Memory B cell (primary cell): ENCODE measurements around the gene TEC.
A peak's percentile ranks its signal among the peaks of the same experiment; 100 is the strongest.

Experiments used
- ATAC-seq: fragments of 150-1000 bp; cut with Tn5 transposase; 2 replicates; pipeline ENCODE4 v1.10.0; 2021; ENCODE audit warnings: low read depth, mild to moderate bottlenecking, moderate library complexity
- DNase-seq, 2 donors: peaks; one replicate each; pipeline ENCODE4 v3.0.0; 2022; ENCODE audit warnings: low spot score in 2 of 2
- H3K27ac Mint-ChIP-seq: one replicate; pipeline ENCODE4 v1.8.0; 2022; ENCODE audit warnings: mild to moderate bottlenecking, moderate library complexity, mixed read lengths
- H3K27me3 Mint-ChIP-seq: one replicate; pipeline ENCODE4 v1.8.0; 2022; ENCODE audit warnings: mixed read lengths
- H3K36me3 Mint-ChIP-seq: one replicate; pipeline ENCODE4 v1.8.0; 2022; ENCODE audit warnings: mild to moderate bottlenecking, mixed read lengths
- H3K4me1 Mint-ChIP-seq: one replicate; pipeline ENCODE4 v1.8.0; 2022; ENCODE audit warnings: mixed read lengths
- H3K4me3 Mint-ChIP-seq: one replicate; pipeline ENCODE4 v1.8.0; 2022; ENCODE audit warnings: mild to moderate bottlenecking, moderate library complexity, mixed read lengths
- H3K9me3 Mint-ChIP-seq: one replicate; pipeline ENCODE4 v1.8.0; 2022; ENCODE audit warnings: mixed read lengths

TEC gene

GRCh38 chr4:48258845-48259397, 10.7 kb downstream of the TEC start:
- H3K4me3 Mint-ChIP-seq: no peak overlapping the region
- peaks cover 6% of the 10 kb centered on the region for H3K36me3 Mint-ChIP-seq
- H3K27ac Mint-ChIP-seq: no peak overlapping the region
- ATAC-seq (no peak), DNase-seq (no peak)
- H3K27me3 Mint-ChIP-seq: no peaks in the 10 kb centered on the region
- no peaks in the 10 kb centered on the region for H3K9me3 Mint-ChIP-seq
- H3K4me1 Mint-ChIP-seq: peaks cover 29% of the 10 kb centered on the region

- ATAC-seq: no peak
- Mint-ChIP-seq H3K27me3 (no peaks in the 10 kb centered on the region), H3K4me3 (no peak overlapping the region), H3K36me3 (peaks cover 7% of the 10 kb centered on the region), H3K27ac (no peak overlapping the region), H3K4me1 (peaks cover 19% of the 10 kb centered on the region), H3K9me3 (no peaks in the 10 kb centered on the region)
- no peak for DNase-seq
These were observed 13.7 kb downstream of the TEC start for GRCh38 chr4:48255959-48256342.

- Mint-ChIP-seq H3K36me3 (peaks cover 10% of the 10 kb centered on the region), H3K4me3 (no peak overlapping the region), H3K27ac (no peak overlapping the region), H3K4me1 (peaks cover 21% of the 10 kb centered on the region), H3K9me3 (no peaks in the 10 kb centered on the region), H3K27me3 (no peaks in the 10 kb centered on the region)
- ATAC-seq: no peak
- DNase-seq: no peak
These were observed 14.3 kb downstream of the TEC start for GRCh38 chr4:48255072-48255958.

GRCh38 chr4:48254381-48255071, 15.1 kb downstream of the TEC start:
- ATAC-seq: no peak
- Mint-ChIP-seq H3K27me3 (no peaks in the 10 kb centered on the region), H3K4me3 (no peak overlapping the region)

GRCh38 chr4:48252313-48252712, 17.3 kb downstream of the TEC start:
- H3K4me1 Mint-ChIP-seq: peaks cover 31% of the 10 kb centered on the region
- DNase-seq: no peak
- H3K9me3 Mint-ChIP-seq: no peaks in the 10 kb centered on the region
- ATAC-seq: no peak
- no peaks in the 10 kb centered on the region for H3K27me3 Mint-ChIP-seq
- H3K36me3 Mint-ChIP-seq: peaks cover 12% of the 10 kb centered on the region
- H3K27ac Mint-ChIP-seq: no peak overlapping the region
- no peak overlapping the region for H3K4me3 Mint-ChIP-seq

More at GRCh38 chr4:48254381-48255071, 15.1 kb downstream of the TEC start:
- Mint-ChIP-seq H3K9me3 (no peaks in the 10 kb centered on the region), H3K27ac (no peak overlapping the region), H3K4me1 (peaks cover 25% of the 10 kb centered on the region), H3K36me3 (peaks cover 12% of the 10 kb centered on the region)
- DNase-seq: no peak

- DNase-seq (no peak), ATAC-seq (no peak)
- Mint-ChIP-seq H3K27ac (no peak overlapping the region), H3K9me3 (no peaks in the 10 kb centered on the region), H3K4me3 (no peak overlapping the region), H3K27me3 (no peaks in the 10 kb centered on the region), H3K36me3 (peaks cover 12% of the 10 kb centered on the region), H3K4me1 (peaks cover 32% of the 10 kb centered on the region)
These were observed 18.7 kb downstream of the TEC start for GRCh38 chr4:48250980-48251379.

- H3K27me3 Mint-ChIP-seq: no peaks in the 10 kb centered on the region
- H3K36me3 Mint-ChIP-seq: peaks cover 9% of the 10 kb centered on the region
- no peak for DNase-seq
- peaks cover 29% of the 10 kb centered on the region for H3K4me1 Mint-ChIP-seq
- no peak overlapping the region for H3K27ac Mint-ChIP-seq
- H3K4me3 Mint-ChIP-seq: no peak overlapping the region
- no peaks in the 10 kb centered on the region for H3K9me3 Mint-ChIP-seq
- ATAC-seq: no peak
These were observed 19.3 kb downstream of the TEC start for GRCh38 chr4:48250343-48250742.

GRCh38 chr4:48249378-48249777, 20.3 kb downstream of the TEC start:
- H3K4me3 Mint-ChIP-seq: no peak overlapping the region
- H3K27me3 Mint-ChIP-seq: no peaks in the 10 kb centered on the region
- no peak overlapping the region for H3K27ac Mint-ChIP-seq
- peaks cover 32% of the 10 kb centered on the region for H3K4me1 Mint-ChIP-seq
- no peaks in the 10 kb centered on the region for H3K9me3 Mint-ChIP-seq
- DNase-seq (no peak), ATAC-seq (no peak)
- peaks cover 13% of the 10 kb centered on the region for H3K36me3 Mint-ChIP-seq

GRCh38 chr4:48248559-48248953, 21.1 kb downstream of the TEC start:
- peak overlapping the region; percentile 52 for H3K27ac Mint-ChIP-seq

GRCh38 chr4:48247878-48248558, 21.6 kb downstream of the TEC start:
- H3K4me3 Mint-ChIP-seq: no peak overlapping the region
- peaks cover 29% of the 10 kb centered on the region for H3K4me1 Mint-ChIP-seq
- H3K36me3 Mint-ChIP-seq: peaks cover 15% of the 10 kb centered on the region
- ATAC-seq: no peak
- H3K27ac Mint-ChIP-seq: no peak overlapping the region
- no peaks in the 10 kb centered on the region for H3K27me3 Mint-ChIP-seq
- no peak for DNase-seq
- H3K9me3 Mint-ChIP-seq: no peaks in the 10 kb centered on the region

More at GRCh38 chr4:48248559-48248953, 21.1 kb downstream of the TEC start:
- Mint-ChIP-seq H3K4me1 (peaks cover 28% of the 10 kb centered on the region), H3K27me3 (no peaks in the 10 kb centered on the region), H3K4me3 (no peak overlapping the region), H3K9me3 (no peaks in the 10 kb centered on the region), H3K36me3 (peaks cover 15% of the 10 kb centered on the region)
- ATAC-seq (no peak), DNase-seq (no peak)

GRCh38 chr4:48247142-48247877, 22.3 kb downstream of the TEC start:
- ATAC-seq (peak; percentile 38), DNase-seq (no peak)
- no peak overlapping the region for H3K27ac Mint-ChIP-seq
- H3K9me3 Mint-ChIP-seq: no peaks in the 10 kb centered on the region
- H3K27me3 Mint-ChIP-seq: no peaks in the 10 kb centered on the region
- peaks cover 15% of the 10 kb centered on the region for H3K36me3 Mint-ChIP-seq
- peaks cover 29% of the 10 kb centered on the region for H3K4me1 Mint-ChIP-seq
- H3K4me3 Mint-ChIP-seq: no peak overlapping the region

- H3K4me3 Mint-ChIP-seq: no peak overlapping the region
- H3K4me1 Mint-ChIP-seq: peaks cover 32% of the 10 kb centered on the region
- H3K36me3 Mint-ChIP-seq: peaks cover 8% of the 10 kb centered on the region
- DNase-seq: no peak
- no peak overlapping the region for H3K27ac Mint-ChIP-seq
- H3K27me3 Mint-ChIP-seq: no peaks in the 10 kb centered on the region
- no peaks in the 10 kb centered on the region for H3K9me3 Mint-ChIP-seq
- no peak for ATAC-seq
These were observed 25.0 kb downstream of the TEC start for GRCh38 chr4:48244665-48245064.

- Mint-ChIP-seq H3K36me3 (peaks cover 8% of the 10 kb centered on the region), H3K27me3 (no peaks in the 10 kb centered on the region), H3K4me3 (no peak overlapping the region), H3K27ac (no peak overlapping the region), H3K4me1 (peaks cover 33% of the 10 kb centered on the region), H3K9me3 (no peaks in the 10 kb centered on the region)
- ATAC-seq (no peak), DNase-seq (no peak)
These were observed 25.8 kb downstream of the TEC start for GRCh38 chr4:48243887-48244286.
